ENCODE data around the gene PIEZO2. TPM values are rescaled to one million over a fixed set of nuclear protein-coding genes. Genes with fewer than 3 reads are reported as not detected.
A peak's percentile ranks its signal among the peaks of the same experiment; 100 is the strongest.

Gene PIEZO2
- total and polyA plus RNA-seq, 12 donors: 0.07 to 1.4 (median 0.25) TPM; not detected in 1

DNA sequence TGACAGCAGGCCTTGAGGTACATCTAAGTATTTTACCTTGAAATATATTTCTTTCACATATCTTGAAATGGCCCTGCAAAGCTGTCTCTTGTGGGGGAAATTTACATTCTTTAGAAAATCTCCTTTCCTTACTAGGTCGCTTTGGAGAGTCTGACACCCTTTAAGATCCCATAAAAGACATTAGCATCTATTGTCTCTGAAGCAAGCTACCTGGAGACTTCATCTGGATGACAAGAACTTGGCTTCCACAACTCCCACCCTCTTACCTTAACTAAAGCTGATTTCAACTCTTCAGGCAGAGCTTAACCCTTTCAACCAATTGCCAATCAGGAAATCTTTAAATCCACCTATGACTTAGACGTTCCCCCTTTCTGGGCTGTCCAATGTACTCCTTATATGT is 219.3 kb downstream of the PIEZO2 start:
- peaks cover 0 to 20% (median 10%) of the 10 kb centered on the region in 9 donors for H3K4me1 ChIP-seq
- TF ChIP-seq, protein P1, sequence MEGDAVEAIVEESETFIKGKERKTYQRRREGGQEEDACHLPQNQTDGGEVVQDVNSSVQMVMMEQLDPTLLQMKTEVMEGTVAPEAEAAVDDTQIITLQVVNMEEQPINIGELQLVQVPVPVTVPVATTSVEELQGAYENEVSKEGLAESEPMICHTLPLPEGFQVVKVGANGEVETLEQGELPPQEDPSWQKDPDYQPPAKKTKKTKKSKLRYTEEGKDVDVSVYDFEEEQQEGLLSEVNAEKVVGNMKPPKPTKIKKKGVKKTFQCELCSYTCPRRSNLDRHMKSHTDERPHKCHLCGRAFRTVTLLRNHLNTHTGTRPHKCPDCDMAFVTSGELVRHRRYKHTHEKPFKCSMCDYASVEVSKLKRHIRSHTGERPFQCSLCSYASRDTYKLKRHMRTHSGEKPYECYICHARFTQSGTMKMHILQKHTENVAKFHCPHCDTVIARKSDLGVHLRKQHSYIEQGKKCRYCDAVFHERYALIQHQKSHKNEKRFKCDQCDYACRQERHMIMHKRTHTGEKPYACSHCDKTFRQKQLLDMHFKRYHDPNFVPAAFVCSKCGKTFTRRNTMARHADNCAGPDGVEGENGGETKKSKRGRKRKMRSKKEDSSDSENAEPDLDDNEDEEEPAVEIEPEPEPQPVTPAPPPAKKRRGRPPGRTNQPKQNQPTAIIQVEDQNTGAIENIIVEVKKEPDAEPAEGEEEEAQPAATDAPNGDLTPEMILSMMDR (IDR thresholded peaks at IDR 0.05): no peak
- no peaks in the 10 kb centered on the region for H3K9me3 ChIP-seq
- 61 to 65% methylated on average over 2 of the region's 2 CpGs for WGBS, 2 donors
- intact Hi-C loops (cut with DNase I): no loop called here
- no peak overlapping the region for H3K4me3 ChIP-seq
- H3K27ac ChIP-seq: no peak overlapping the region
- no peak for DNase-seq
- no peaks in the 10 kb centered on the region for H3K36me3 ChIP-seq
- peaks cover 0 to 4% (median 0%) of the 10 kb centered on the region in 7 donors for H3K27me3 ChIP-seq
- ATAC-seq: no peak

- intact Hi-C loops (cut with DNase I): no loop called here
- 85 to 88% methylated on average over 7 of the region's 7 CpGs for WGBS, 2 donors
- no peak for DNase-seq
- no peak overlapping the region for H3K4me3 ChIP-seq
- no peaks in the 10 kb centered on the region for H3K36me3 ChIP-seq
- peaks cover 0 to 4% (median 0%) of the 10 kb centered on the region in 7 donors for H3K27me3 ChIP-seq
- ATAC-seq: no peak
- H3K27ac ChIP-seq: no peak overlapping the region
- peaks cover 0 to 20% (median 10%) of the 10 kb centered on the region in 9 donors for H3K4me1 ChIP-seq
- H3K9me3 ChIP-seq: no peaks in the 10 kb centered on the region
- TF ChIP-seq, protein P1 (IDR thresholded peaks at IDR 0.05): no peak
These were observed 220.5 kb downstream of the PIEZO2 start for GRCh38 chr18:10928772-10929373.

GRCh38 chr18:10928011-10928771 is 221.2 kb downstream of the PIEZO2 start:
- intact Hi-C loops (cut with DNase I): no loop called here
- H3K27ac ChIP-seq: peak overlapping the region in 3 of 10 donors; percentile 6 to 64 (median 13)
- TF ChIP-seq, protein P1 (IDR thresholded peaks at IDR 0.05): no peak
- peaks cover 0 to 4% (median 0%) of the 10 kb centered on the region in 7 donors for H3K27me3 ChIP-seq
- H3K4me1 ChIP-seq: peaks cover 0 to 20% (median 10%) of the 10 kb centered on the region in 9 donors
- no peaks in the 10 kb centered on the region for H3K36me3 ChIP-seq
- H3K4me3 ChIP-seq: no peak overlapping the region
- WGBS, 2 donors: 68 to 71% methylated on average over 8 of the region's 8 CpGs
- H3K9me3 ChIP-seq: no peaks in the 10 kb centered on the region
- DNase-seq: no peak
- ATAC-seq: no peak

- peaks cover 0 to 20% (median 10%) of the 10 kb centered on the region in 9 donors for H3K4me1 ChIP-seq
- H3K36me3 ChIP-seq: no peaks in the 10 kb centered on the region
- H3K27me3 ChIP-seq: no peaks in the 10 kb centered on the region
- 55 to 60% methylated on average over 12 of the region's 12 CpGs for WGBS, 2 donors
- DNase-seq (no peak), ATAC-seq (peak in 7 of 8 donors; percentile 45 to 79 (median 64))
- intact Hi-C loops (cut with DNase I): no loop called here
- peak overlapping the region in 4 of 10 donors; percentile 13 to 23 (median 18) for H3K4me3 ChIP-seq
- peak overlapping the region in 6 of 10 donors; percentile 23 to 64 (median 54) for H3K27ac ChIP-seq
- TF ChIP-seq, protein P1 (IDR thresholded peaks at IDR 0.05): no peak
- no peaks in the 10 kb centered on the region for H3K9me3 ChIP-seq
These were observed 221.9 kb downstream of the PIEZO2 start for GRCh38 chr18:10927286-10927992.
